ENCODE data around the gene PITX2. TPM values are rescaled to one million over a fixed set of nuclear protein-coding genes. Genes with fewer than 3 reads are reported as not detected.

The PITX2 gene
- total RNA-seq, 1 donor from 2014 or later, result not detected

- Histone ChIP-seq H3K9me3 (no peaks in the 10 kb centered on the region), H3K27me3 (peaks cover 36% of the 10 kb centered on the region), H3K4me1 (peaks cover 5 to 6% of the 10 kb centered on the region in 2 donors), H3K27ac (no peak overlapping the region), H3K4me3 (no peak overlapping the region), H3K36me3 (no peaks in the 10 kb centered on the region)
- no peak for TF ChIP-seq CTCF (IDR thresholded peaks at IDR 0.05)
- intact Hi-C loops (cut with DNase I), result no loop called here
- DNase-seq (ENCODE audit: low spot score in 2 of 2), result no peak
Observed at GRCh38 chr4:110624398-110624780, 1.5 kb upstream of the PITX2 start.

- no peak overlapping the region for H3K27ac ChIP-seq
- intact Hi-C loops (cut with DNase I), result no loop called here
- TF ChIP-seq CTCF (IDR thresholded peaks at IDR 0.05), result no peak
- peaks cover 5 to 6% of the 10 kb centered on the region in 2 donors for H3K4me1 ChIP-seq
- H3K36me3 ChIP-seq, result no peaks in the 10 kb centered on the region
- peaks cover 41% of the 10 kb centered on the region for H3K27me3 ChIP-seq
- no peak for DNase-seq (ENCODE audit: low spot score in 2 of 2)
- no peak overlapping the region for H3K4me3 ChIP-seq
- no peaks in the 10 kb centered on the region for H3K9me3 ChIP-seq
Observed at GRCh38 chr4:110623718-110624397, 981 bp upstream of the PITX2 start.

GRCh38 chr4:110621839-110622751, 782 bp downstream of the PITX2 start:
- H3K27ac ChIP-seq, result no peak overlapping the region
- peaks cover 51% of the 10 kb centered on the region for H3K27me3 ChIP-seq
- H3K36me3 ChIP-seq, result no peaks in the 10 kb centered on the region

GRCh38 chr4:110621328-110621812, 1.5 kb downstream of the PITX2 start:
- H3K27me3 ChIP-seq, result peaks cover 51% of the 10 kb centered on the region
- peaks cover 3 to 5% of the 10 kb centered on the region in 2 donors for H3K4me1 ChIP-seq
- no peak for DNase-seq (ENCODE audit: low spot score in 2 of 2)
- H3K27ac ChIP-seq, result no peak overlapping the region
- H3K9me3 ChIP-seq, result no peaks in the 10 kb centered on the region
- TF ChIP-seq CTCF (IDR thresholded peaks at IDR 0.05), result no peak
- peak overlapping the region; percentile 54 to 58 for H3K4me3 ChIP-seq
- intact Hi-C loops (cut with DNase I), result no loop called here
- H3K36me3 ChIP-seq, result no peaks in the 10 kb centered on the region

More at GRCh38 chr4:110621839-110622751, 782 bp downstream of the PITX2 start:
- Histone ChIP-seq H3K4me1 (peaks cover 3 to 5% of the 10 kb centered on the region in 2 donors), H3K9me3 (no peaks in the 10 kb centered on the region), H3K4me3 (peak overlapping the region; percentile 54 to 58)
- no peak for DNase-seq (ENCODE audit: low spot score in 2 of 2)
- intact Hi-C loops (cut with DNase I), result no loop called here
- TF ChIP-seq CTCF (IDR thresholded peaks at IDR 0.05), result no peak

GRCh38 chr4:110620691-110621327, 2.1 kb downstream of the PITX2 start:
- intact Hi-C loops (cut with DNase I), result no loop called here
- H3K36me3 ChIP-seq, result no peaks in the 10 kb centered on the region
- H3K4me3 ChIP-seq, result peak overlapping the region; percentile 54 to 58
- peaks cover 54% of the 10 kb centered on the region for H3K27me3 ChIP-seq
- no peaks in the 10 kb centered on the region for H3K9me3 ChIP-seq
- no peak for TF ChIP-seq CTCF (IDR thresholded peaks at IDR 0.05)
- peaks cover 3 to 5% of the 10 kb centered on the region in 2 donors for H3K4me1 ChIP-seq
- H3K27ac ChIP-seq, result no peak overlapping the region
- no peak for DNase-seq (ENCODE audit: low spot score in 2 of 2)
